Measurements from ENCODE around the gene GAB2. TPM values are rescaled to one million over a fixed set of nuclear protein-coding genes. Genes with fewer than 3 reads are reported as not detected.

The GAB2 gene
- total RNA-seq, 1 donor from 2014 or later = 65.1 TPM

Other genes with a start within 250 kb of the GAB2 start
- gene KCTD21, start 229.2 kb downstream of the GAB2 start, total RNA-seq = 12.4 TPM
- 12.2 TPM for gene USP35, start 228.9 kb downstream of the GAB2 start, total RNA-seq
- 13.4 TPM for gene NARS2, start 157.0 kb upstream of the GAB2 start, total RNA-seq